Measurements from ENCODE around the gene DIRAS1. TPM values are rescaled to one million over a fixed set of nuclear protein-coding genes. Genes with fewer than 3 reads are reported as not detected.

DIRAS1 gene
- polyA plus RNA-seq, 2 of the 4 experiments (the other 2 are of a cell fraction) = 2.5 to 4.3 TPM

DNA sequence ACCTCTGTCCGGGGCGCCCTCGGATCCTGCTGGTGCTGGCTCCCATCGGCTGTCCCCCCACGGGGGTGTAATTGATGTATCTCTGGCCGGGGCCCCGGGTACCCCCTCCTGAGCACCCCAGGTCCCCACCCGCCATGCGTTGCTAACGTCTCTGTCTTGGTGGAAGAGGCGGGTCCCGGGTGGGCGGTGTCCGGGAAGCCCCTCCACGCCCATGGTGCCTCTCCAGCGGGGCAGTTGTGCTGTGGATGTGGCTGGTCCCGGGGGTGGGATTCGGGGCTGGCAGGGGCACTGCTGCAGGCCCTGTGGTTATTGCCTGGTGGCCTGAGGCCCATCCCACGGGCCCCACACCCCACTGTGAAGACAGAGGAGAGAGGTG lies 4.9 kb downstream of the DIRAS1 start (continued):
- TF ChIP-seq, protein P1, sequence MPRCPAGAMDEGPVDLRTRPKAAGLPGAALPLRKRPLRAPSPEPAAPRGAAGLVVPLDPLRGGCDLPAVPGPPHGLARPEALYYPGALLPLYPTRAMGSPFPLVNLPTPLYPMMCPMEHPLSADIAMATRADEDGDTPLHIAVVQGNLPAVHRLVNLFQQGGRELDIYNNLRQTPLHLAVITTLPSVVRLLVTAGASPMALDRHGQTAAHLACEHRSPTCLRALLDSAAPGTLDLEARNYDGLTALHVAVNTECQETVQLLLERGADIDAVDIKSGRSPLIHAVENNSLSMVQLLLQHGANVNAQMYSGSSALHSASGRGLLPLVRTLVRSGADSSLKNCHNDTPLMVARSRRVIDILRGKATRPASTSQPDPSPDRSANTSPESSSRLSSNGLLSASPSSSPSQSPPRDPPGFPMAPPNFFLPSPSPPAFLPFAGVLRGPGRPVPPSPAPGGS (IDR thresholded peaks at IDR 0.05) = no peak

- ChIA-PET POLR2A (no interaction called here), CTCF (no interaction called here)
- no peak for TF ChIP-seq RFX5 (IDR thresholded peaks at IDR 0.05)
- no peak for TF ChIP-seq MYC (IDR thresholded peaks at IDR 0.05; ENCODE audit: borderline replicate concordance, low read length)
- no peak for TF ChIP-seq NPAS2 (CRISPR knock-in tag; IDR thresholded peaks at IDR 0.05; ENCODE audit: borderline replicate concordance)
- TF ChIP-seq CEBPB (IDR thresholded peaks at IDR 0.05) = no peak
- TF ChIP-seq ZSCAN20 (CRISPR knock-in tag; IDR thresholded peaks at IDR 0.05) = no peak
- TF ChIP-seq HDAC2 (IDR thresholded peaks at IDR 0.05) = no peak
- TF ChIP-seq, protein P2, sequence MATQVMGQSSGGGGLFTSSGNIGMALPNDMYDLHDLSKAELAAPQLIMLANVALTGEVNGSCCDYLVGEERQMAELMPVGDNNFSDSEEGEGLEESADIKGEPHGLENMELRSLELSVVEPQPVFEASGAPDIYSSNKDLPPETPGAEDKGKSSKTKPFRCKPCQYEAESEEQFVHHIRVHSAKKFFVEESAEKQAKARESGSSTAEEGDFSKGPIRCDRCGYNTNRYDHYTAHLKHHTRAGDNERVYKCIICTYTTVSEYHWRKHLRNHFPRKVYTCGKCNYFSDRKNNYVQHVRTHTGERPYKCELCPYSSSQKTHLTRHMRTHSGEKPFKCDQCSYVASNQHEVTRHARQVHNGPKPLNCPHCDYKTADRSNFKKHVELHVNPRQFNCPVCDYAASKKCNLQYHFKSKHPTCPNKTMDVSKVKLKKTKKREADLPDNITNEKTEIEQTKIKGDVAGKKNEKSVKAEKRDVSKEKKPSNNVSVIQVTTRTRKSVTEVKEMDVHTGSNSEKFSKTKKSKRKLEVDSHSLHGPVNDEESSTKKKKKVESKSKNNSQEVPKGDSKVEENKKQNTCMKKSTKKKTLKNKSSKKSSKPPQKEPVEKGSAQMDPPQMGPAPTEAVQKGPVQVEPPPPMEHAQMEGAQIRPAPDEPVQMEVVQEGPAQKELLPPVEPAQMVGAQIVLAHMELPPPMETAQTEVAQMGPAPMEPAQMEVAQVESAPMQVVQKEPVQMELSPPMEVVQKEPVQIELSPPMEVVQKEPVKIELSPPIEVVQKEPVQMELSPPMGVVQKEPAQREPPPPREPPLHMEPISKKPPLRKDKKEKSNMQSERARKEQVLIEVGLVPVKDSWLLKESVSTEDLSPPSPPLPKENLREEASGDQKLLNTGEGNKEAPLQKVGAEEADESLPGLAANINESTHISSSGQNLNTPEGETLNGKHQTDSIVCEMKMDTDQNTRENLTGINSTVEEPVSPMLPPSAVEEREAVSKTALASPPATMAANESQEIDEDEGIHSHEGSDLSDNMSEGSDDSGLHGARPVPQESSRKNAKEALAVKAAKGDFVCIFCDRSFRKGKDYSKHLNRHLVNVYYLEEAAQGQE (IDR thresholded peaks at IDR 0.05) = no peak
- TF ChIP-seq TP53 (CRISPR knock-in tag; IDR thresholded peaks at IDR 0.05) = no peak
- no peak for TF ChIP-seq JUN (IDR thresholded peaks at IDR 0.05)
- no peak for TF ChIP-seq ZC3H11A (IDR thresholded peaks at IDR 0.05)
- no peak for TF ChIP-seq MAZ (IDR thresholded peaks at IDR 0.05; ENCODE audit: borderline replicate concordance, low read depth, low read length)
- no peak for TF ChIP-seq EP300 (IDR thresholded peaks at IDR 0.05)
- no peak for TF ChIP-seq RNF2 (IDR thresholded peaks at IDR 0.05; ENCODE audit: borderline replicate concordance, low read depth)
- no peak for TF ChIP-seq POLR2AphosphoS2 (conservative IDR thresholded peaks at IDR 0.05; ENCODE audit: low read length)
- TF ChIP-seq POLR2A (IDR thresholded peaks at IDR 0.05; ENCODE audit: low read length) = no peak
- no peak for TF ChIP-seq HEYL (CRISPR knock-in tag; IDR thresholded peaks at IDR 0.05)
- TF ChIP-seq FOXS1 (CRISPR knock-in tag; IDR thresholded peaks at IDR 0.05) = no peak
- TF ChIP-seq CBX2 (IDR thresholded peaks at IDR 0.05; ENCODE audit: borderline replicate concordance, low read depth) = no peak
- no peak for TF ChIP-seq CBX8 (IDR thresholded peaks at IDR 0.05)
- no peak for DNase-seq (ENCODE audit: low read depth in 1 of 2, low spot score in 1 of 2)
- Histone ChIP-seq H3K9me3 (0 out of 3 replicates have a peak, but pooled peaks cover 6% of the 10 kb centered on the region), H3K4me1 (peaks cover 9% of the 10 kb centered on the region; the same call in 2 of the 3 replicates), H3K4me2 (no peak overlapping the region), H3K4me3 (no peak overlapping the region), H3K27ac (no peak overlapping the region)
- no peak for FAIRE-seq
- ATAC-seq = no peak
- WGBS (ENCODE audit: missing lambda C conversion rate) = 78% methylated on average over 6 of the region's 12 CpGs
Observed at GRCh38 chr19:2715470-2716274, 5.5 kb downstream of the DIRAS1 start.

DNA sequence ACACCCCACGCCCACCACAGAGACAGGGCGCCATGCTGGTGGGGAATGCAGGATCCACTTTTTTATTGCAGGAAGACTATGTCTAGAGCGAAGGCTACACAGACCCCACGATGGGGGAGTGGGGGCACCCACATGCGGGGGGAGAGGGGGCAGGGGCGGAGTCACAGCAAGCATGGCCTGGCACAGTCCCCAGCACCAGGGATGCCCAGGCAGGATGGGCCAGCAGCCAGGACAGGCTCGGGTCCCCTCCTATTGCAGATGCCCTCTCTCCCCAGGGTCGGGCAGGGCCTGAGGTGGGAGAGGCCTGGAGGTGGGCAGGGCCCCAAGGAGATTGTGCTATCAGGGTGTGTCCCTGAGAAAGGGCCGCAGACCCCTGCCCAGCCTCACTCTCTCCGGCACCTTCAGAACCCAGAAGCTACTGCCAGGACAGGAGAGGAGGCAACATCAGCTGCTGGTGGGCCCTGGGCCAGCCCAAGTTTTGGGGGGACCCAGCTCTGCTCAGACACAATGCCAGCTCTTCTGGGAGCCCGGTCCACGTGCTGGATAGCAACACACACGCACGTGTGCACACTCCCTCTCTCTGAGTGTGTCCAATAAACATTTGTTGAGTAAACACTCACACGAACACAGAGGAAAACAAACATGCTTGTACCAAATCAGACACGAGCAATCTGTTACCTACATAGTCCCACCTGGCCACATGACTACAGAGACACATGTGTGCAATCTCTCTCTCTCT lies 6.5 kb downstream of the DIRAS1 start:
- WGBS (ENCODE audit: missing lambda C conversion rate) = 21% methylated on average over 7 of the region's 16 CpGs
- no peak overlapping the region for H3K27ac ChIP-seq
- FAIRE-seq = no peak
- TF ChIP-seq GATA3 (IDR thresholded peaks at IDR 0.05; ENCODE audit: borderline replicate concordance) (no peak), EP300 (IDR thresholded peaks at IDR 0.05) (no peak), POLR2AphosphoS2 (conservative IDR thresholded peaks at IDR 0.05; ENCODE audit: low read length) (no peak), RARB (CRISPR knock-in tag; IDR thresholded peaks at IDR 0.05) (no peak), EHMT2 (IDR thresholded peaks at IDR 0.05; ENCODE audit: low read depth) (no peak), HEYL (CRISPR knock-in tag; IDR thresholded peaks at IDR 0.05) (no peak), PHF8 (IDR thresholded peaks at IDR 0.05; ENCODE audit: borderline replicate concordance, low read depth) (no peak)
- TF ChIP-seq, protein P3, sequence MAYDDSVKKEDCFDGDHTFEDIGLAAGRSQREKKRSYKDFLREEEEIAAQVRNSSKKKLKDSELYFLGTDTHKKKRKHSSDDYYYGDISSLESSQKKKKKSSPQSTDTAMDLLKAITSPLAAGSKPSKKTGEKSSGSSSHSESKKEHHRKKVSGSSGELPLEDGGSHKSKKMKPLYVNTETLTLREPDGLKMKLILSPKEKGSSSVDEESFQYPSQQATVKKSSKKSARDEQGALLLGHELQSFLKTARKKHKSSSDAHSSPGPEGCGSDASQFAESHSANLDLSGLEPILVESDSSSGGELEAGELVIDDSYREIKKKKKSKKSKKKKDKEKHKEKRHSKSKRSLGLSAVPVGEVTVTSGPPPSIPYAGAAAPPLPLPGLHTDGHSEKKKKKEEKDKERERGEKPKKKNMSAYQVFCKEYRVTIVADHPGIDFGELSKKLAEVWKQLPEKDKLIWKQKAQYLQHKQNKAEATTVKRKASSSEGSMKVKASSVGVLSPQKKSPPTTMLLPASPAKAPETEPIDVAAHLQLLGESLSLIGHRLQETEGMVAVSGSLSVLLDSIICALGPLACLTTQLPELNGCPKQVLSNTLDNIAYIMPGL (CRISPR knock-in tag; IDR thresholded peaks at IDR 0.05; ENCODE audit: borderline replicate concordance) = no peak
- TF ChIP-seq, protein P4, sequence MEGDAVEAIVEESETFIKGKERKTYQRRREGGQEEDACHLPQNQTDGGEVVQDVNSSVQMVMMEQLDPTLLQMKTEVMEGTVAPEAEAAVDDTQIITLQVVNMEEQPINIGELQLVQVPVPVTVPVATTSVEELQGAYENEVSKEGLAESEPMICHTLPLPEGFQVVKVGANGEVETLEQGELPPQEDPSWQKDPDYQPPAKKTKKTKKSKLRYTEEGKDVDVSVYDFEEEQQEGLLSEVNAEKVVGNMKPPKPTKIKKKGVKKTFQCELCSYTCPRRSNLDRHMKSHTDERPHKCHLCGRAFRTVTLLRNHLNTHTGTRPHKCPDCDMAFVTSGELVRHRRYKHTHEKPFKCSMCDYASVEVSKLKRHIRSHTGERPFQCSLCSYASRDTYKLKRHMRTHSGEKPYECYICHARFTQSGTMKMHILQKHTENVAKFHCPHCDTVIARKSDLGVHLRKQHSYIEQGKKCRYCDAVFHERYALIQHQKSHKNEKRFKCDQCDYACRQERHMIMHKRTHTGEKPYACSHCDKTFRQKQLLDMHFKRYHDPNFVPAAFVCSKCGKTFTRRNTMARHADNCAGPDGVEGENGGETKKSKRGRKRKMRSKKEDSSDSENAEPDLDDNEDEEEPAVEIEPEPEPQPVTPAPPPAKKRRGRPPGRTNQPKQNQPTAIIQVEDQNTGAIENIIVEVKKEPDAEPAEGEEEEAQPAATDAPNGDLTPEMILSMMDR (IDR thresholded peaks at IDR 0.05) = no peak

More for the DNA sequence above, 6.5 kb downstream of the DIRAS1 start:
- Histone ChIP-seq H3K4me1 (no peaks in the 10 kb centered on the region; the same call in 2 of the 3 replicates), H3K4me3 (no peak overlapping the region), H3K4me2 (no peak overlapping the region), H3K9me3 (0 out of 3 replicates have a peak, but pooled peaks cover 6% of the 10 kb centered on the region)
- DNase-seq (ENCODE audit: low read depth in 1 of 2, low spot score in 1 of 2) = no peak
- ATAC-seq = no peak
- POLR2A ChIA-PET = no interaction called here
- CTCF ChIA-PET = no interaction called here

Data from A549 (cell line).